Sigmoid colon (tissue), 4 donors: ENCODE results near the gene INF2.

ENCODE experiments used
- CTCF ChIP-seq, 4 experiments: fragments of 450-650 bp in 3 of 4; fragments of 200-600 bp in 1 of 4; IDR thresholded peaks; one replicate each; pipeline ENCODE4 v1.5.1; 2016 to 2019; ENCODE audit warnings: antibody characterized with exemption in 4 of 4, mild to moderate bottlenecking in 3 of 4, moderate library complexity in 2 of 4
- EP300 ChIP-seq, 4 donors: sonication (generic); formaldehyde crosslinking; IDR thresholded peaks; one replicate each; pipeline ENCODE4 v1.6.1; 2017; ENCODE audit warnings: antibody characterized with exemption in 4 of 4
- POLR2A ChIP-seq, 2 donors: fragments of 450-650 bp; IDR thresholded peaks; one replicate each; pipeline ENCODE4 v1.6.1; 2016; ENCODE audit warnings: antibody characterized with exemption in 2 of 2, mild to moderate bottlenecking in 2 of 2, moderate library complexity in 2 of 2
- POLR2AphosphoS5 ChIP-seq, 4 donors: sonication (generic); formaldehyde crosslinking; IDR thresholded peaks; one replicate each; pipeline ENCODE4 v1.6.1; 2017; ENCODE audit warnings: antibody characterized with exemption in 4 of 4

GRCh38 chr14:104757238-104757585 lies 67.8 kb downstream of the INF2 start:
- TF ChIP-seq POLR2A (IDR thresholded peaks at IDR 0.05): no peak
- TF ChIP-seq POLR2AphosphoS5 (IDR thresholded peaks at IDR 0.05): no peak
- TF ChIP-seq CTCF (IDR thresholded peaks at IDR 0.05): no peak
- TF ChIP-seq EP300 (IDR thresholded peaks at IDR 0.05): no peak
